B cell (primary cell): ENCODE data around the gene IFI16. TPM values are rescaled to one million over a fixed set of nuclear protein-coding genes. Genes with fewer than 3 reads are reported as not detected.

Experiments
- ATAC-seq: fragments of 200-7000 bp; cut with Tn5 transposase; one replicate; pipeline ENCODE4 v1.10.0; 2021; ENCODE audit warnings: low read depth, mild to moderate bottlenecking, moderate number of reproducible peaks, moderate library complexity
- CTCF ChIA-PET: fragments of 350-600 bp; sonication (Branson Sonifier 250); formaldehyde crosslinking; loops from one replicate; lab custom pipeline; 2021; ENCODE audit warnings: antibody characterized with exemption, inconsistent platforms; lab: Charles Lee
- POLR2A ChIA-PET: fragments of 350-600 bp; sonication (Branson Sonifier 250); formaldehyde crosslinking; loops from one replicate; lab custom pipeline; 2021; ENCODE audit warnings: antibody characterized with exemption; lab: Charles Lee
- DNase-seq: peaks from one replicate; pipeline ENCODE4 v3.0.0; 2013
- H2AFZ ChIP-seq: 2 replicates; pipeline ENCODE4 v1.6.1; 2012; ENCODE audit warnings: mild to moderate bottlenecking, low read depth, low read length; ENCODE audit not compliant: insufficient read depth, poor library complexity, severe bottlenecking
- H3K27ac ChIP-seq, 2 donors: 1 replicate in 1 of 2; 2 replicates in 1 of 2; pipeline ENCODE4 v1.5.1; 2012 to 2013; ENCODE audit warnings: low read length in 2 of 2, mild to moderate bottlenecking in 2 of 2, moderate library complexity in 1 of 2
- H3K27me3 ChIP-seq, 4 experiments: fragments of 200-600 bp in 1 of 4; sonication (generic) in 1 of 4; replicated peaks in 1 of 4; 1 replicate in 2 of 4; 2 replicates in 2 of 4; pipeline versions ENCODE4 v1.6.1 to v1.7.0; 2013 to 2016; ENCODE audit warnings: low read length in 3 of 4, mild to moderate bottlenecking in 2 of 4, mixed read lengths in 1 of 4, moderate library complexity in 1 of 4; ENCODE audit not compliant: insufficient read depth in 4 of 4, control insufficient read depth in 3 of 4; ENCODE audit errors: control extremely low read depth in 1 of 4
- H3K36me3 ChIP-seq, 2 experiments: replicated peaks in 1 of 2; 1 replicate in 1 of 2; 2 replicates in 1 of 2; pipeline versions ENCODE4 v1.6.1 to v1.7.1; 2013; ENCODE audit warnings: low read length in 1 of 2; ENCODE audit not compliant: insufficient read depth in 2 of 2, control insufficient read depth in 1 of 2; ENCODE audit errors: control extremely low read depth in 1 of 2, extremely low read depth in 1 of 2
- H3K4me1 ChIP-seq, 2 donors: fragments of 200-600 bp in 1 of 2; sonication (generic) in 1 of 2; 1 replicate in 1 of 2; 2 replicates in 1 of 2; pipeline versions ENCODE4 v1.5.1 to v1.6.1; 2013 to 2017; ENCODE audit warnings: low read length in 2 of 2; ENCODE audit not compliant: control insufficient read depth in 2 of 2, insufficient read depth in 2 of 2
- H3K4me2 ChIP-seq: replicated peaks from 2 replicates; pipeline ENCODE3; 2012; ENCODE audit warnings: mild to moderate bottlenecking, low read depth, low read length; ENCODE audit not compliant: poor library complexity, severe bottlenecking
- H3K4me3 ChIP-seq, 5 experiments: fragments of 200-600 bp in 1 of 5; sonication (generic) in 1 of 5; 1 replicate in 3 of 5; 2 replicates in 2 of 5; pipeline versions ENCODE4 v1.5.1 to v1.7.0; 2011 to 2016; ENCODE audit warnings: low read length in 4 of 5, mild to moderate bottlenecking in 4 of 5, low read depth in 2 of 5, control low read depth in 1 of 5, moderate library complexity in 1 of 5; ENCODE audit not compliant: insufficient read depth in 1 of 5; ENCODE audit errors: control extremely low read depth in 1 of 5, extremely low read depth in 1 of 5
- H3K79me2 ChIP-seq: fragments of 200-600 bp; sonication (generic); one replicate; pipeline ENCODE4 v1.6.0; 2016; ENCODE audit warnings: low read length; ENCODE audit not compliant: control insufficient read depth, insufficient read depth
- H3K9ac ChIP-seq: fragments of 200-600 bp; sonication (generic); 2 replicates; pipeline ENCODE4 v1.6.1; 2017; ENCODE audit warnings: mild to moderate bottlenecking, low read length, moderate library complexity
- H3K9me3 ChIP-seq, 3 donors: one replicate each; pipeline versions ENCODE4 v1.6.1 to v1.7.1; 2013; ENCODE audit warnings: low read length in 2 of 3; ENCODE audit not compliant: control insufficient read depth in 2 of 3, insufficient read depth in 1 of 3; ENCODE audit errors: control extremely low read depth in 1 of 3
- H4K20me1 ChIP-seq: 2 replicates; pipeline ENCODE4 v1.6.0; 2012; ENCODE audit warnings: mild to moderate bottlenecking, low read length; ENCODE audit not compliant: insufficient read depth, control insufficient read depth, poor library complexity, severe bottlenecking
- H3K27ac Mint-ChIP-seq: one replicate; pipeline ENCODE4 v1.8.0; 2021; ENCODE audit warnings: mixed read lengths
- H3K27me3 Mint-ChIP-seq: one replicate; pipeline ENCODE4 v1.8.0; 2021; ENCODE audit warnings: mixed read lengths
- H3K4me1 Mint-ChIP-seq: one replicate; pipeline ENCODE4 v1.8.0; 2021; ENCODE audit warnings: mixed read lengths
- H3K4me3 Mint-ChIP-seq: one replicate; pipeline ENCODE4 v1.8.0; 2021; ENCODE audit warnings: mixed read lengths
- H3K9me3 Mint-ChIP-seq: one replicate; pipeline ENCODE4 v1.8.0; 2022; ENCODE audit warnings: mixed read lengths; ENCODE audit not compliant: insufficient read depth
- CTCF ChIP-seq: fragments of 200-600 bp; IDR thresholded peaks from one replicate; pipeline ENCODE4 v1.8.0; 2022; ENCODE audit warnings: antibody characterized with exemption, mild to moderate bottlenecking
- EZH2 ChIP-seq: IDR thresholded peaks from 2 replicates; pipeline ENCODE4 v1.6.1; 2012; ENCODE audit warnings: borderline replicate concordance, low read depth, mild to moderate bottlenecking, moderate library complexity, low read length; ENCODE audit not compliant: insufficient read depth, poor library complexity, severe bottlenecking
- WGBS: methylation state at CpG from one replicate; pipeline ENCODE4 v1.1.5; 2013; ENCODE audit warnings: missing lambda C conversion rate; ENCODE audit not compliant: insufficient coverage; 5-methylcytosine and 5-hydroxymethylcytosine counted together
- intact Hi-C: fragments of 100-400 bp; cut with micrococcal nuclease; formaldehyde crosslinking; loops from one replicate; pipeline ENCODE4 v1.10.0; 2022
- polyA plus RNA-seq: library from polyadenylated mRNA; depleted of rRNA; stranded (reverse); fragments of >200 nt; gene quantifications from 2 replicates; pipeline ENCODE4 v1.2.3, GENCODE V29; 2012
- total RNA-seq, 2 donors: library from RNA; stranded (reverse); fragments of 120-200 nt in 1 of 2; gene quantifications; 1 replicate in 1 of 2; 2 replicates in 1 of 2; pipeline versions ENCODE4 v1.2.3 to v1.2.4, GENCODE V29; 2013 to 2022

The IFI16 gene
- total and polyA plus RNA-seq, 2 donors (not counting 1 experiment from before 2014, with no cell fraction given) = 89.0 to 176 TPM

GRCh38 chr1:158989424-158989823, 20.3 kb upstream of the IFI16 start:
- no peaks in the 10 kb centered on the region for H3K36me3 ChIP-seq
- no peaks in the 10 kb centered on the region for H4K20me1 ChIP-seq
- no peak for ATAC-seq
- H3K4me3 ChIP-seq = no peak overlapping the region
- intact Hi-C loops = no loop called here
- no peaks in the 10 kb centered on the region for H3K79me2 ChIP-seq
- no peak overlapping the region for H3K27ac Mint-ChIP-seq
- peaks cover 6% of the 10 kb centered on the region for H3K27me3 Mint-ChIP-seq
- no peak overlapping the region for H3K4me2 ChIP-seq
- no peak overlapping the region for H2AFZ ChIP-seq
- TF ChIP-seq EZH2 = no peak
- TF ChIP-seq CTCF = no peak
- no CpG with 5 or more reads among the region's 1 CpG for WGBS
- H3K9me3 ChIP-seq = peaks cover 11 to 18% (median 12%) of the 10 kb centered on the region in 3 donors
- peaks cover 0 to 4% (median 0%) of the 10 kb centered on the region in 4 experiments for H3K27me3 ChIP-seq
- no peak overlapping the region for H3K4me3 Mint-ChIP-seq
- no peaks in the 10 kb centered on the region for H3K4me1 ChIP-seq
- H3K4me1 Mint-ChIP-seq = no peaks in the 10 kb centered on the region
- H3K9ac ChIP-seq = no peak overlapping the region
- H3K27ac ChIP-seq = no peak overlapping the region
- peaks cover 8% of the 10 kb centered on the region for H3K9me3 Mint-ChIP-seq
- ChIA-PET CTCF (interaction anchor here (1.6 kb wide), 1 partner anchor 9 kb away, joined by 7 read pairs; no protein-coding TSS in a partner anchor), POLR2A (no interaction called here)
- no peak for DNase-seq

GRCh38 chr1:158992787-158993312, 16.9 kb upstream of the IFI16 start:
- no peak overlapping the region for H3K4me3 ChIP-seq
- no peak overlapping the region for H3K9ac ChIP-seq
- no peaks in the 10 kb centered on the region for H3K79me2 ChIP-seq
- H3K4me3 Mint-ChIP-seq = no peak overlapping the region
- peaks cover 0 to 5% of the 10 kb centered on the region in 2 donors for H3K4me1 ChIP-seq
- peaks cover 12 to 15% (median 12%) of the 10 kb centered on the region in 3 donors for H3K9me3 ChIP-seq
- H2AFZ ChIP-seq = no peak overlapping the region
- peaks cover 12% of the 10 kb centered on the region for H3K4me1 Mint-ChIP-seq
- whole genome bisulfite sequencing = 86% methylated on average over 1 of the region's 4 CpGs
- POLR2A ChIA-PET = no interaction called here
- no peak for TF ChIP-seq EZH2
- no peak for TF ChIP-seq CTCF
- H3K27ac Mint-ChIP-seq = no peak overlapping the region
- peaks cover 5% of the 10 kb centered on the region for H3K27me3 Mint-ChIP-seq
- H3K4me2 ChIP-seq = no peak overlapping the region
- peaks cover 0 to 4% (median 0%) of the 10 kb centered on the region in 4 experiments for H3K27me3 ChIP-seq
- intact Hi-C loops = no loop called here
- H3K9me3 Mint-ChIP-seq = peaks cover 8% of the 10 kb centered on the region
- H3K36me3 ChIP-seq = no peaks in the 10 kb centered on the region
- no peak overlapping the region for H3K27ac ChIP-seq
- ATAC-seq (no peak), DNase-seq (no peak)
- CTCF ChIA-PET = no interaction called here
- no peaks in the 10 kb centered on the region for H4K20me1 ChIP-seq
